ENCODE measurements around the gene COL27A1.

Gene COL27A1

GRCh38 chr9:114229295-114229694 is 74.0 kb downstream of the COL27A1 start:
- DNase-seq: no peak

GRCh38 chr9:114230068-114230467 is 74.7 kb downstream of the COL27A1 start:
- no peak for DNase-seq

- no peak for DNase-seq
Measured at GRCh38 chr9:114231273-114231672, 75.9 kb downstream of the COL27A1 start.

GRCh38 chr9:114231719-114232449 is 76.5 kb downstream of the COL27A1 start:
- DNase-seq: no peak

GRCh38 chr9:114233491-114234185 is 78.3 kb downstream of the COL27A1 start:
- no peak for DNase-seq

GRCh38 chr9:114235033-114235661 is 79.8 kb downstream of the COL27A1 start:
- no peak for DNase-seq

GRCh38 chr9:114236391-114237138 is 81.2 kb downstream of the COL27A1 start:
- DNase-seq: no peak

- DNase-seq: no peak
Measured at GRCh38 chr9:114237247-114237646, 81.9 kb downstream of the COL27A1 start.

- DNase-seq: no peak
Measured at GRCh38 chr9:114237781-114238180, 82.4 kb downstream of the COL27A1 start.

GRCh38 chr9:114238472-114238871 is 83.1 kb downstream of the COL27A1 start:
- no peak for DNase-seq

GRCh38 chr9:114238891-114239875 is 83.8 kb downstream of the COL27A1 start:
- DNase-seq: no peak

- no peak for DNase-seq
Measured at GRCh38 chr9:114240216-114240615, 84.9 kb downstream of the COL27A1 start.

GRCh38 chr9:114240647-114241558 is 85.6 kb downstream of the COL27A1 start:
- no peak for DNase-seq

GRCh38 chr9:114242837-114243236 is 87.5 kb downstream of the COL27A1 start:
- DNase-seq: no peak

GRCh38 chr9:114243240-114243639 is 87.9 kb downstream of the COL27A1 start:
- no peak for DNase-seq

GRCh38 chr9:114244570-114244969 is 89.2 kb downstream of the COL27A1 start:
- no peak for DNase-seq

- no peak for DNase-seq
Measured at GRCh38 chr9:114246558-114246957, 91.2 kb downstream of the COL27A1 start.

GRCh38 chr9:114247077-114247476 is 91.7 kb downstream of the COL27A1 start:
- DNase-seq: no peak

GRCh38 chr9:114247491-114247890 is 92.2 kb downstream of the COL27A1 start:
- DNase-seq: no peak

GRCh38 chr9:114248299-114248707 is 93.0 kb downstream of the COL27A1 start:
- DNase-seq: no peak
